Fibroblast of peridontal ligament (primary cell): Measurements from ENCODE around the gene CACNA1H.
"Not testable (repeated sequence)": the region's sequence is repeated elsewhere in the genome, so short reads cannot be mapped to it uniquely, and the experiment has no call there.

ENCODE experiments used
- DNase-seq: peaks from one replicate; pipeline ENCODE4 v3.0.0-alpha.2; 2010; ENCODE audit errors: extremely low read depth

The CACNA1H gene

DNA sequence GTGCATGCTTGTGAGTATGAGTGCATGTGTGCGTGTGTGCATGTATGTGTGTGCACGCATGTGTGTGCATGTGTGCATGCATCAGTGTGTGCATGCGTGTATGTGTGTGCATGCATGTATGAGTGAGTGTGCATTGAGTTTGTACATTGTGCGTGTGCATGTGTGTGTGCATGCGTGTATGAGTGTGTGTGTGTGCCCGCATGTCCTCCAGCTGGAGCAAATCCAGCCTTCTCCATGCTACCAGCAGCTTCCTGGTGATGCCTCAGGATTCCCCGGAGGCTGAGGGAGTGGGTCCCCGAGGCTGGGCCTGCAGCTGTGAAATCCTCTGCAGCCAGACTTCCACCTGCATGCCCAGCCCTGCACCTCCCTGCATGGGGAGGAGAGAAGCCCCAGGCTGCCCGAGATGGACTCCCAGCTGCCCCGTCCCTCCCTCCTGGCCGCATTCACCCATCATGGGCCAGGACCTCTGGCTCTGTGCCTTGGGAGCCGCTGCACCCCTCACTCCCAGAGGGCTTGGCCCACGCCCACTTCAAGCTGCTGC, 112.3 kb downstream of the CACNA1H start:
- DNase-seq: no peak

DNA sequence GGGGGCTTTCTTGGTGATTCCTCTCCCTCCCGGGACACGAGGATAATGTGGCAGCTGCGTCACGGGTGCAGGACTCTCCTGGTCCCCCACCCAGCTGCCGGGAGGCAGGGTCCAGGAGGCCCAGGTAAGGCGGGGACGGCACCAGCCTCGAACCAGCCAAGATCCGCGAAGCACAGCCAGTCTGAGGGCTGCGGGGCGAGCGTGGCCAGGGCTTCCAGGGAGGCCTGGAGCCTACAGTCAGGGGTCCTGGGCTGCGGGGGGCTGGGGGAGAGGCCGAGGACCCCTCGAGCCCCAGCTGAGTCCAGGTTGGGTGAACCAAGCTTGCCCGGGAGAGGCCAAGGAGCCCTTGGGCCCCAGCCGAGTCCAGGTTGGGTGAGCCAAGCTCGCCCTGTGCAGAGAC, 112.9 kb downstream of the CACNA1H start:
- DNase-seq: no peak

DNA sequence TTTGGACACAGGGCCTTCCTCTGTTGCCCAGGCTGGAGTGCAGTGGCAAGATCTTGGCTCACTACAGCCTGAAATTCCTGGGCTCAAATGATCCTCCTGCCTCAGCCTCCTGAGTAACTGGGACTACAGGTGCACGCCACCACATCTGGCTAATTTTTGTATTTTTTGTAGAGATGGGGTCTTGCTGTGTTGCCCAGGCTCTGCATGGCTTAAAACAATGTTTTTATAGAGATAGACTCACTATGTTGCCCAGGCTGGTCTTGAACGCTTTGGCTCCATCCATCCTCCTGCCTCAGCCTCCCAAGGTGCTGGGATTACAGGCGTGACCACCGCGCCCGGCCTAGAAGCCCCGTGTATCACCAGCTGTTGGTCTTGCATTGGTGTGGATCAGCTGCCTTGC, 116.5 kb downstream of the CACNA1H start:
- DNase-seq: not testable (repeated sequence)

DNA sequence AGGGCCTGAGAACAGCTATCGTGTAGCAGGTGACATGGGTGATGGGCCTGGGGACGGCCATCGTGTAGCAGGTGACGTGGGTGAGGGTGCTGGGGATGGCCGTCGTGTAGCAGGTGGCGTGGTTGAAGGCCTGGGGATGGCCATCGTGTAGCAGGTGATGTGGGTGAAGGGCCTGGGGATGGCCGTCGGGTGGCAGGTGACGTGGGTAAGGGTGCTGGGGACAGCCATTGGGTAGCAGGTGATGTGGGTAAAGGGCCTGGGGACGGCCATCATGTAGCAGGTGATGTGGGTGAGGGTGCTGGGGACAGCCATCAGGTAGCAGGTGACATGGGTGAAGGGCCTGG, 118.4 kb downstream of the CACNA1H start:
- no peak for DNase-seq
